HG03060 (cell line): ENCODE measurements around the gene CCDC69.

ENCODE experiments used
- ATAC-seq: cut with Tn5 transposase; IDR thresholded peaks from one replicate; pipeline ENCODE4 v1.9.1; 2021; ENCODE audit warnings: low read depth, moderate number of reproducible peaks; ENCODE audit not compliant: unreplicated experiment

CCDC69 gene

DNA sequence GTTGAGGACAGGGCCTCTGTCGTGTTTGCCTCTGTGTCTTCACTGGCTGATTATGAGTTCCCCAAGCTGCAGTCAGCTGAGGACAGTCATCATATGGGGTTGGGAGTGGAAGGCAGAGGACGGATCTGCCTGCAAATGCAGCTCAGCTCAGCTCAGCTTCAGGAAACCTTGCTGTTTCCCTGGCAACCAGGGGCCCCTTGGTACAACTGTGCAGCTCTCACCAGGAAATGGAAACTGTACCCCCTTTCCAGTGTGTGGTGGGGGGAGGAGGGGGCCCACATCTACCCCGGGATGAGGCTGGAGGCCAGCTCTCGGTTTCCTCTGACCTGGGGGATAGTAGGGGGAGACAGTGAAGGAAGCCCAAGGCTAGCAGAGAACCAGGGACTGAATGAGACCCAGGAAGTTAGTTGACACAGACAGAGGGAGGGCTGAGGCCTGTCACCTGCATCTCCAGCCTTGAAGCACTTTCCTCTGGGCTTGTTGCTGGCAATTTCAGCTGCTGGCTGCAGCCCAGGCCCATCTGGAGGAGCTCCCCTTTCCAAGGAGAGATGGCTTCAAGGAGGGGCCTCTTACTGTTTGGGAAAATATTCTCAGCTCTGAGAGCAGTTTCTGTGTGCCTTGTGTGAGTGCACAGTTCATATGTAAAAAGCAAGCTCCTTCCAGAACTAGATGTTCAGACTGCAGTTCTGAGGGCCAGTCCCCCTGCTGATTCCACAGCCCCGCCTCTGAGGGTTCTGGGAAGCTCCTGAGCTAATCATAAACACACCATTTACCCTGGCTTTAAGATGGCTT, 73.2 kb downstream of the CCDC69 start:
- ATAC-seq = peak; percentile 30

DNA sequence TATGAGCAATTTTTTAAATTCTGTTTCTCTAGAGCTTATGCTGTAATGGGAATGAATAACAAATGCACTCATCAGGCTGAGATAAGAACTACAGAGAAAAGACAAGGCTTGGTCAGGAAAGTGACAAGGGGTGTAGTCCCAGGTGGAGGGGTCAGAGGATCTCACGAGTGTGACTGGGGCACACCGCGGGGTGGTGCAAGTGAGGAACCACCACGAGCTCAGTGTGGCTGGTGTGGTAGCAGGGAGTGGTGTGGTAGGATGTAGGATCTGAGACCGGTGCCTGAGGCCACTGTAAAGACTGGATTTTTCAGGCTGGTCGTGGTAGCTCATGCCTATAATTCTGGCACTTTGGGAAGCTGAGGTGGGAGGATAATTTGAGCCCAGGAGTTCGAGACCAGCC, 75.3 kb downstream of the CCDC69 start:
- no peak for ATAC-seq

DNA sequence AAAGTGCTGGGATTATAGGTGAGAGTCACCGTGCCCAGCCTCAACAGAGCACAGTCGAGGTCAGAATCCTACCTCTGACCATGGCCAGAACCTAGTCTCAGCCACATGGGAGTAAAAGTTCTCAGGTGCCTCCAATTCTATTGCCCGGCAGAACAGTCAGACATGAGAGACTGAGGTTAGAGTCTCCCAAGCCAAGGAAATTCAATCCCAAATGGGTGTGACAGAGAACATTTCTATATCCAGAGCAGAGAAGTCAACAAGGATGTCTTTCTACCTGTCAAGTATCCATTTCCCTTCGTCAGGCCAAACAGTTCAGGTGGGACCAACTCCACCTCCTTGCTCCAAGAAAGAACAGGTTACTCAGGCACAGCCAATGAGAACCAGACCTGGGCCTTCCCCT, 76.9 kb downstream of the CCDC69 start:
- no peak for ATAC-seq

DNA sequence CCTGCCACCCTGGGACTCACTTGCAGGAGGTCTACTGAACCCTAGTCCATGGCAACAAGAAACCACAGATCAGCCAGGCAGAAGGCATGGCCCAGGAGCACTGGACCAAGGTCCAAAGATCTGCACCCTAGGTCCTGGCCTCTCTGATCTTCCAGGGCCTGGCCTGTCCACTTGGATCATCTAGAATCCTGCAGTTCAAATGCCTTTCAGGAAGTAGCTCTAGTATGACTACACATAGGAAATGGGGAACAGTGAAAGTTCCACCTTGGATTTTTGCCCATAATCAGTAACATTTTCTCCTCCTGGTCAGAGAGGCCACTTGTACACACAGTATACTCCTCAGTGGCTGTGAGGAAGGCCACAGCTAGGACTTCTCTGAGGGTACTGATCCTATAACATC, 77.8 kb downstream of the CCDC69 start:
- no peak for ATAC-seq

DNA sequence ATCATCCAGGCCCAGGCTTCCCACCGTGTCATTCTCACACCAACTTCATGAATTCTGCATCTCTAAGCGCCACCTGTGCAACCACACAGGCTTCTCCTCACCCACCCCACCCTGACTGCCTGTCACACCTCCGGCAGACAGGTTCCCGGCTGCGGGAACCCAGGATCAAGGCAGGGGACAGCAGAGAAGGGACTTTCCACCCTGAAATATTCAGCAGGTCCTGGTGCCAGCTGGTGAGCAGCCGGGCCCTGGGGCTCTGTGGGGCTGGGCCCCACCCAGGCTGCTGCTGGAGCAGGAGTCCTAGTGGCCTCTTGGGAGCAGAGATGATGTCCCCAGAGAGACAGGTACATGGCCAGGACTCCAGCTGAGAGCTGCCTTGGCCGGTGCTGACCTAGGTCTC, 79.0 kb downstream of the CCDC69 start:
- ATAC-seq = no peak

DNA sequence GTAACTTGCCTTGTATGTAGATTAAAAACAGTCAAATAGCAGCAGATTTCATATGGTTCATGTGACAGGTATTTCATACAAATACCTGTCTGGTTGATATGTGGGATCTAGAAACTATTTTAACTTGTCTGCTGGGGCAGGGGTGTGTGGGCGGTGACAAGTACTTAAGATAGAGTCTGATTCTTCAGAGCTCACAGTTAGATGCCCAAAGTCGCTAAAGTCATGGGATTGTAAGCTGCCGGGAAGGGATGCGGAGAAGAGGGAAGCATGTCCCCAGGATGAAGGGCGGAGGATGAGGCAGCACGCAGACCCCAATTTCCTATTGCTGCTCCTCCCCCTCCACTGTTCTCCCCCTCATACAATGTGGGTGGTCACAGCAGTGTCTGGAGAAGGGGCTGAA, 79.6 kb downstream of the CCDC69 start:
- ATAC-seq = no peak

DNA sequence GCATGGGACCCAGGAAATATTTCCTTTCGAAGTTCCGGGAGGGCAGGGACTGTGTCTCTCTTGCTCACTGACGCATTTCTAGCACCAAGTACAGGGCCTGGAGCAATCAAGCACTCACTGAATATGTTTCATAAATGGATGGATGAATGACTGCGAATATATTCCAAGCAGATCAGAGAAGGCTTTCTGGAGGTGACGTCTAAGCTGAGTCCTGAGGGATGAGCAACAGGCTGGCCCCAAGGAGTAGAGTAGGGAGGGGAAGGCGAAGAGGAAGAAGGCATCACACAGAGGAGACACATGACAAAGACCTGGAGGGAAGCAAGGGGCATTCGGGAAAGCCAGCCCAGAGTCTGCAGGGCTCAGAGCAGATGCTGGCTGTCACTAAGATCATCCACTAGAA, 80.2 kb downstream of the CCDC69 start:
- no peak for ATAC-seq

DNA sequence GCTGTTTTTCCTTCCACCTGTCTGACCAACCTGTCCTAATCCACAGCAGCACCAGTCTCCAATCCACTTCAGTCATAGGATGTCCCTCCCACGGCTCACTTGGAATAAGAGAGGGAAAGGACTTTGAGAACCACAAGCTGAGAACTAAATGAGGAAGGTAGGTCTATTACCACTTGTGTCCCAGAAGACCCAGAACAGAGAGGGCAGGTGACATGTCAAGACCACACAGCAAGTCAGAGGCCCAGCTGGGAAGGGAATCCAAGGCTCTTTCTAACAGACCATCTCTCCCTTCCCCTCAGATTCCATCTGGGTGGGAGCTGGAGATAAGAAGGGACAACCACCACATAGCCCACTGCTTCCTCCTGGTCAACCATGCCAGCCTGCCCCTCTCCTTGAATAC, 81.0 kb downstream of the CCDC69 start:
- ATAC-seq = no peak

DNA sequence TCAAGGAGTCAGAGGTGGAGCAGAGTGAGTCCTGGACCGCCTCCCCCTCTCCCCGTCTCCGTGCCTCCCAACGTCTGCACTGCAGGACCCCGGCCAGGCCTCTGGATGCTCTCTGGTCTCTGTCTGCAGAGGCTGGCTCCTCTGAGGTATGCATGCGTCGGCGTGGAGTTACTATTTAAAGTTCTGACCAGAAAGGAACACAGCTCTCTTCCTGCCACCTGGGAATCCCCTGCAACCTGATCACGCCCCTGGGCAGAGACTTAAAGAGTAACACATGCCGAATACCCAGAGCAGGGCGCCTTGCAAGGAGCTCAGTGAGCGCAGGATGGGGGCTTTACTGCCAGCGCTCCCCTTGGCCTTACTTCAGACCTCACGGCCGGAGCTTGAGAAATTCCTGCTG, 82.4 kb downstream of the CCDC69 start:
- peak; percentile 74 for ATAC-seq

DNA sequence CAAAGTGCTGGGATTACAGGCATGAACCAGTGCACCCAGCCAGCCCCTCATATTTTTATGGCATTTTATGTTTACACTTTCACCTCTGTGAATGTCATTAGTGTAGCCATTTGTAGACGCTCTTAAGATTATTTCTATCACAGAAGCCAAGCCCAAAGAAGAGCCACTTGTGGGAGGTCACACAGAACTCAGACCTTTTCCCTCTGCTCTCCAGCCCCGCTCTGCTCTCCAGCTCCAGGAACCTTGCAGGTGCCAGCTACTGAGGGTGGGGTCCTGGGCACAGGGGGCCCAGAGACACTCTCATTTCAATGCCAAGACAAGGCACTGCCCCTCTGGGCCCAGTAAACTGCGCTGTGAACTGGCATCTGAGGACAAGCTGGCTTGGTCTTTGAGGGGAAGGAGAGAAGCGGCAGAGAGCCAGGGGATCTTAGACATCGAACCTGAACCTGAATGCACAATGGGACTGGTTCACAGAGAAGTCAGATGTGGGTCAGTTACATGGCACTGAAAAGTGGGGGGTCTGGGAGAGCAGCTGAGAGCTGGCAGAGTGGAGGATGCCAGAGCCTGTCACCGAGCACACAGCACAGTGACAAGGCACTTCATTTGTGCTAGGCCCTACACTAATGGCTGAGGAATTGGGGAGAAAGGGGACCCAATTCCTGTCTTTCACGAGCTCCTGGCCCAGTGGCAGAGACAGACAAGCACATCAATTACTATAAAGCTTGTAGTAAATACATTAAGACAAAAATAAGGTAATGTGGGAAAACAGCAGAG, 83.0 kb downstream of the CCDC69 start:
- ATAC-seq = no peak

DNA sequence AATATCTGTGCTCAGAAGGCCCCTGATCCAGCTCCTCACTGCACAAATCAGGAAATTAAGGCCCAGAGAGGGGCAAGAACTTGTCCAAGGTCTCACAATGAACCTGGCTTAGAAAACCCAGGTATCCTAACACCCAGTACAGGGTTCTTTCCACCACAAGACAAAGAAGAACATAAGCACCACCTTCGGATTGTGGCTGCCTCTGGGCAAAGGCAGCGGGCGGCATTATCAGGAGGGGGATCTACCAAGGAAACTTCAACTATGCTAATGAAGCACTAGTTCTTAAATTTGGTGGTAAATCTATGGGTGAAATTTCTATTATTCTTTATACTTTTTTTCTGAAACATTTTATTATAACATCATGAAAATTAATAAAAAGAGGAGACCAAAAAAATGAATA, 84.2 kb downstream of the CCDC69 start:
- no peak for ATAC-seq

DNA sequence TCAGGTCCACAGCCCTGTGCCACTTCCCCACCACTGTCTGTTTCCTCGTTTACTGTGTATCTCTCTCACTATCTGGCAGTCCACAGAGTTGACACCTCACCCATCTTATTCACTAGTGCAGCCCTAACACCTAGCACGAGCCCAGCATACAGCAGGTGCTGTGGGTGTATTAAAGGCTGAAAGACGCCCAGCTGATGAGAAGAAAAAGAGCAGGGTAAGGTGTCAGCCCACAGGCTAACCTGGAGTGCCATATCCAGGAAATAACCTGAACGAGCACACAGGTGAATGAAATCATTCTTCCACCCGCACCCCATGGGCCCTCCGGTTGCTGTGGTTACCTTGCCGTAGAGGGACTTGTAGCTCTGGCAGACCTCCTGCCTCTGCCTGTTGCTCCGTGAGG, 84.9 kb downstream of the CCDC69 start:
- no peak for ATAC-seq

DNA sequence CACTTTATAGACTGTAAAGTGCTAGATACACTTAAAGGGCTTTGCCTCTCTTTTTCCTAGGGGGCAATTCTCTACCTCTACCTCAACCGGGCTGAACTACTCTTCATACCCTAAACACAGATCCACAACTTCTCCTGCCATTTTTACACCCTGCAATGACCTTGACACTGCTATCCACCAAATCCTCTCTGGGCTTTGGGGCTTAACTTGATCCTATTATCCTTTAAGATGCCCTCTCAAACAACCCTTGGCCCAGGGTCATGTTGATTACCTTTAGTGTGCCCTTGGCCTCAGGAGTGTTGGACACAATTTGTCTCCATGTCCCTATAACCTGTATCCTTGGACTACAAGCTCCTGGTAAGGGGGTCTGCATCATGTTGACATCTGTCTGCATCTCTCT, 85.8 kb downstream of the CCDC69 start:
- no peak for ATAC-seq

DNA sequence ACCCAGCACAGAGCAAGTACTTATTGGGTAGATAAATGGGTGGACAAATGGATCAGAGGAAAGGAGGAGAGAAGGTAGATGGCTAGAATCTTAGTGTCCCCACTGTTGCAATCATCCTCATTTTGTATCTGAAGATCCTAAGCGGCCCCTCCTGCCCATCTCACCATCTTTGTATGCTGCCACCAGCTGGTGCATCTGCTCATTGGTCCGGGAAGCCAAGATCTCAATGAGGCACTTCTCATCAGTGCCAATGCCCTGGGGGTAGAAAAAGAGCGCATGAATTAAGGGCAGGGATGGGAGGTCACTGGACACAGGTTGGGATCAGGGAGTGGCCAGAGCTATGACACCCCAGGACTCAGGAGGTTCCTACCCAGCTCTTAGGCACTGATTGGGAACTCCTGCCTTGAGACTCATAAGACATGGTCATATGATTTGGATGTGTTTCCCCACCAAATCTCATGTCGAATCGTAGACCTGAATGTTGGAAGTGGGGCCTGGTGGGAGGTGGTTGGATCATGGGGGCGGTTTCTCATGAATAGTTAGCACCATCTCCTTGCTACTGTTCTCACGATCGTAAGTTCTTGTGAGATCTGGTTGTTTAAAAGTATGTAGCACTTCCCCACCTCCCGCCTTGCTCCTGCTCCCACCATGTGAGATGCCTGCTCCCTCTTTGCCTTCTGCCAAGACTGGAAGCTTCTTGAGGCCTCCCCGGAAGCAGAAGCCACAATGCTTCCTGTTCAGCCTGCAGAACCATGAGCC, 86.6 kb downstream of the CCDC69 start:
- ATAC-seq = no peak

DNA sequence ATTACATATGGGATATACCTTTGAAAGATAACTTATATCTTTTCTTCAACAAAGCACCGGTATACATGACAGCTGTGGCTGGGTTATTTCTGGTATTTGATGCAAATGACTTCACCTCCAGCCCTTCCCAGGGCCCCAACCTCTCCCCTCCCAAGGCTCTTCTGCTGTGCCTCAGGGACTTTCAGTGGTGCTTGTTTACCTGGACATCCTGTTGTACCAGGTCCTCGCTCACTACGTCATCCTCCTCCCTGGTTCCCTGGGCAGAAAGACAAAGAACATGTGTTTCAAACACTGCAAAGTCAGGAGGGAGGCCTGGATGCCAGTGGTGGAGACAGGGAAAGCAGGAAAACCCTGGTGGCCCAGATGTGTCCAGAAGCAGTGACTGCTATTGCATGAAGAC, 89.7 kb downstream of the CCDC69 start:
- peak; percentile 57 for ATAC-seq

DNA sequence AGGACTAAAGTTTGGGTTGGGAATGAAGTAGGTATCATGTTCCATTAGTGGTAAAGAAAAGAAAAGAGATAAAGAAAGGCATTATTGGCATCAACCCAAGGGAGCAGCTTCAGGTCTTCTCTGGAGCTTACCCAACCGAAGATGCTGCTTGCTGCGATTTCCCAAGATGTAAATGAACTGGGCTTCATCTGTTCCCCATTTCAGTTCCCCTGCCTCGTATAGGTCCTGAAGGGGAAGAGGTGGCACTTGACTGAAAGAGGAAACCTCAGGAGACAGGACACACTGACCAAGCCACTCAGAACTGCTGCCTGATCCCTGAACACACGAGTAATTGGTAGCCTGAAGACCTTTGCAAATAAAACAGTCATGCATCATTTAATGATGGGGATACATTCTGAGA, 90.9 kb downstream of the CCDC69 start:
- ATAC-seq = no peak
